Karpas-422 (cell line): ENCODE data around the gene CENPC. TPM values are rescaled to one million over a fixed set of nuclear protein-coding genes. Genes with fewer than 3 reads are reported as not detected.
A peak's percentile ranks its signal among the peaks of the same experiment; 100 is the strongest.

Source experiments
- DNase-seq: peaks from one replicate; pipeline ENCODE4 v3.0.0-alpha.2; 2015
- H2AFZ ChIP-seq: fragments of 200-600 bp; sonication (generic); 2 replicates; pipeline ENCODE4 v1.6.1; 2014; ENCODE audit warnings: antibody characterized with exemption, low read length, mixed read lengths
- H3K27ac ChIP-seq: fragments of 200-600 bp; sonication (generic); 2 replicates; pipeline ENCODE4 v1.5.1; 2014; ENCODE audit warnings: mild to moderate bottlenecking, low read length, moderate library complexity
- H3K27me3 ChIP-seq: fragments of 200-600 bp; sonication (generic); 2 replicates; pipeline ENCODE4 v1.6.1; 2014; ENCODE audit warnings: low read length, mixed read lengths
- H3K36me3 ChIP-seq: fragments of 200-600 bp; sonication (generic); 2 replicates; pipeline ENCODE4 v1.6.1; 2014; ENCODE audit warnings: low read length, mixed read lengths; ENCODE audit not compliant: insufficient read depth
- H3K4me1 ChIP-seq: fragments of 200-600 bp; sonication (generic); 2 replicates; pipeline ENCODE4 v1.6.1; 2014; ENCODE audit warnings: mild to moderate bottlenecking, low read length, mixed read lengths
- H3K4me2 ChIP-seq: fragments of 200-600 bp; sonication (generic); 2 replicates; pipeline ENCODE4 v1.6.1; 2014; ENCODE audit warnings: low read length, low read depth, mild to moderate bottlenecking; ENCODE audit not compliant: poor library complexity, severe bottlenecking
- H3K4me3 ChIP-seq: fragments of 200-600 bp; sonication (generic); 2 replicates; pipeline ENCODE4 v1.5.1; 2014; ENCODE audit warnings: mild to moderate bottlenecking, antibody characterized with exemption, low read length, mixed read lengths
- H3K79me2 ChIP-seq: fragments of 200-600 bp; sonication (generic); 2 replicates; pipeline ENCODE4 v1.6.1; 2014; ENCODE audit warnings: mild to moderate bottlenecking, low read length, mixed read lengths
- H3K9ac ChIP-seq: fragments of 200-600 bp; sonication (generic); 2 replicates; pipeline ENCODE4 v1.6.0; 2014; ENCODE audit warnings: low read length
- H3K9me2 ChIP-seq: fragments of 200-600 bp; sonication (generic), shearing (Covaris generic); replicated peaks from 2 replicates; pipeline ENCODE4 v1.6.0; 2014; ENCODE audit warnings: mild to moderate bottlenecking, low read length, moderate library complexity; ENCODE audit not compliant: insufficient read depth
- H3K9me3 ChIP-seq: fragments of 300-700, 200-600 bp; sonication (generic); 2 replicates; pipeline ENCODE4 v1.6.1; 2014; ENCODE audit warnings: low read length, mixed read lengths
- H4K20me1 ChIP-seq: fragments of 200-600 bp; sonication (generic); 2 replicates; pipeline ENCODE4 v1.6.1; 2014; ENCODE audit warnings: mild to moderate bottlenecking, antibody characterized with exemption, low read length, low read depth; ENCODE audit not compliant: insufficient read depth
- total RNA-seq: library from RNA; depleted of rRNA; stranded (reverse); fragments of >200 nt; shearing (Covaris generic); gene quantifications from 2 replicates; pipeline ENCODE4 v1.2.3, GENCODE V29; 2014; ENCODE audit warnings: low replicate concordance

CENPC gene
- total RNA-seq, 1 experiment from 2014 or later: 44.5 TPM

GRCh38 chr4:67576059-67576466 lies 30.8 kb upstream of the CENPC start:
- Histone ChIP-seq H3K79me2 (peaks cover 40% of the 10 kb centered on the region), H3K9ac (peak overlapping the region; percentile 65), H3K9me3 (no peaks in the 10 kb centered on the region), H4K20me1 (no peaks in the 10 kb centered on the region), H3K4me1 (peaks cover 61% of the 10 kb centered on the region), H2AFZ (peak overlapping the region; percentile 27; the same call in 1 of the 2 replicates), H3K4me3 (peak overlapping the region; percentile 59), H3K27ac (peak overlapping the region; percentile 94), H3K9me2 (no peaks in the 10 kb centered on the region), H3K27me3 (no peaks in the 10 kb centered on the region), H3K36me3 (peaks cover 46% of the 10 kb centered on the region), H3K4me2 (peak overlapping the region; percentile 84)
- no peak for DNase-seq

GRCh38 chr4:67575232-67576058 lies 30.1 kb upstream of the CENPC start:
- H3K4me2 ChIP-seq: peak overlapping the region; percentile 84
- H3K4me3 ChIP-seq: peak overlapping the region; percentile 59
- peak overlapping the region; percentile 94 for H3K27ac ChIP-seq
- H3K9me3 ChIP-seq: no peaks in the 10 kb centered on the region
- peak overlapping the region; percentile 27; the same call in 1 of the 2 replicates for H2AFZ ChIP-seq
- H3K4me1 ChIP-seq: peaks cover 66% of the 10 kb centered on the region
- peak overlapping the region; percentile 65 for H3K9ac ChIP-seq
- DNase-seq: peak; percentile 90
- H3K9me2 ChIP-seq: no peaks in the 10 kb centered on the region
- no peaks in the 10 kb centered on the region for H3K27me3 ChIP-seq
- no peaks in the 10 kb centered on the region for H4K20me1 ChIP-seq
- peaks cover 41% of the 10 kb centered on the region for H3K36me3 ChIP-seq
- H3K79me2 ChIP-seq: peaks cover 40% of the 10 kb centered on the region

- Histone ChIP-seq H3K9me3 (no peaks in the 10 kb centered on the region), H3K27me3 (no peaks in the 10 kb centered on the region), H4K20me1 (no peaks in the 10 kb centered on the region), H3K9ac (peak overlapping the region; percentile 6), H3K4me2 (peak overlapping the region; percentile 84), H3K36me3 (peaks cover 24% of the 10 kb centered on the region), H3K79me2 (peaks cover 49% of the 10 kb centered on the region), H3K9me2 (no peaks in the 10 kb centered on the region), H2AFZ (no peak overlapping the region; the same call in 1 of the 2 replicates), H3K27ac (peak overlapping the region; percentile 94), H3K4me1 (peaks cover 72% of the 10 kb centered on the region), H3K4me3 (no peak overlapping the region)
- no peak for DNase-seq
Measured at GRCh38 chr4:67573193-67573592, 27.9 kb upstream of the CENPC start.

GRCh38 chr4:67571975-67572374 lies 26.7 kb upstream of the CENPC start:
- no peak overlapping the region; the same call in 1 of the 2 replicates for H3K9ac ChIP-seq
- peak overlapping the region; percentile 94 for H3K27ac ChIP-seq
- peak overlapping the region; percentile 84 for H3K4me2 ChIP-seq
- no peak overlapping the region for H2AFZ ChIP-seq
- H3K79me2 ChIP-seq: peaks cover 56% of the 10 kb centered on the region
- H3K9me2 ChIP-seq: no peaks in the 10 kb centered on the region
- DNase-seq: peak; percentile 63
- H3K36me3 ChIP-seq: peaks cover 15% of the 10 kb centered on the region; the same call in 1 of the 2 replicates
- H3K4me1 ChIP-seq: peaks cover 82% of the 10 kb centered on the region
- H3K27me3 ChIP-seq: no peaks in the 10 kb centered on the region
- no peak overlapping the region for H3K4me3 ChIP-seq
- H4K20me1 ChIP-seq: no peaks in the 10 kb centered on the region
- H3K9me3 ChIP-seq: no peaks in the 10 kb centered on the region

GRCh38 chr4:67570537-67570936 lies 25.2 kb upstream of the CENPC start:
- H3K36me3 ChIP-seq: peaks cover 5% of the 10 kb centered on the region; the same call in 1 of the 2 replicates
- H3K27ac ChIP-seq: no peak overlapping the region
- H3K4me1 ChIP-seq: peaks cover 80% of the 10 kb centered on the region
- H3K4me2 ChIP-seq: no peak overlapping the region
- H3K9me3 ChIP-seq: no peaks in the 10 kb centered on the region
- no peak overlapping the region for H2AFZ ChIP-seq
- H4K20me1 ChIP-seq: no peaks in the 10 kb centered on the region
- no peaks in the 10 kb centered on the region for H3K27me3 ChIP-seq
- H3K4me3 ChIP-seq: no peak overlapping the region
- H3K79me2 ChIP-seq: peaks cover 65% of the 10 kb centered on the region
- no peak for DNase-seq
- H3K9ac ChIP-seq: no peak overlapping the region
- H3K9me2 ChIP-seq: no peaks in the 10 kb centered on the region

GRCh38 chr4:67568820-67569219 lies 23.5 kb upstream of the CENPC start:
- no peak overlapping the region for H3K4me3 ChIP-seq
- H4K20me1 ChIP-seq: no peaks in the 10 kb centered on the region
- no peaks in the 10 kb centered on the region for H3K9me2 ChIP-seq
- H3K79me2 ChIP-seq: peaks cover 76% of the 10 kb centered on the region
- H3K27me3 ChIP-seq: no peaks in the 10 kb centered on the region
- no peak overlapping the region for H3K9ac ChIP-seq
- peaks cover 5% of the 10 kb centered on the region; the same call in 1 of the 2 replicates for H3K36me3 ChIP-seq
- H3K4me2 ChIP-seq: no peak overlapping the region
- peaks cover 80% of the 10 kb centered on the region for H3K4me1 ChIP-seq
- H2AFZ ChIP-seq: no peak overlapping the region
- peak overlapping the region; percentile 58; the same call in 1 of the 2 replicates for H3K27ac ChIP-seq
- DNase-seq: no peak
- no peaks in the 10 kb centered on the region for H3K9me3 ChIP-seq

GRCh38 chr4:67566335-67566734 lies 21.0 kb upstream of the CENPC start:
- H3K9me3 ChIP-seq: no peaks in the 10 kb centered on the region
- peak overlapping the region; percentile 23 for H3K4me2 ChIP-seq
- H3K4me1 ChIP-seq: peaks cover 70% of the 10 kb centered on the region
- H2AFZ ChIP-seq: no peak overlapping the region
- DNase-seq: no peak
- no peak overlapping the region for H3K4me3 ChIP-seq
- no peaks in the 10 kb centered on the region for H3K27me3 ChIP-seq
- peak overlapping the region; percentile 58 for H3K27ac ChIP-seq
- no peaks in the 10 kb centered on the region for H4K20me1 ChIP-seq
- H3K79me2 ChIP-seq: peaks cover 89% of the 10 kb centered on the region
- peaks cover 4% of the 10 kb centered on the region; the same call in 1 of the 2 replicates for H3K36me3 ChIP-seq
- no peaks in the 10 kb centered on the region for H3K9me2 ChIP-seq
- H3K9ac ChIP-seq: no peak overlapping the region

GRCh38 chr4:67565284-67565683 lies 20.0 kb upstream of the CENPC start:
- Histone ChIP-seq H4K20me1 (no peaks in the 10 kb centered on the region), H3K27me3 (no peaks in the 10 kb centered on the region), H3K9me2 (no peaks in the 10 kb centered on the region), H3K79me2 (peaks cover 93% of the 10 kb centered on the region), H3K9ac (no peak overlapping the region), H2AFZ (no peak overlapping the region), H3K27ac (peak overlapping the region; percentile 63), H3K36me3 (no peaks in the 10 kb centered on the region), H3K4me1 (peaks cover 71% of the 10 kb centered on the region), H3K4me3 (no peak overlapping the region), H3K9me3 (no peaks in the 10 kb centered on the region), H3K4me2 (peak overlapping the region; percentile 39)
- no peak for DNase-seq
